Suppressor macrophage (primary cell): ENCODE measurements around the gene DIS3L2.
A peak's percentile ranks its signal among the peaks of the same experiment; 100 is the strongest.

ENCODE experiments used
- DNase-seq, 4 experiments: peaks; one replicate each; pipeline ENCODE4 v3.0.0-alpha.2; 2020 to 2022

Gene DIS3L2

DNA sequence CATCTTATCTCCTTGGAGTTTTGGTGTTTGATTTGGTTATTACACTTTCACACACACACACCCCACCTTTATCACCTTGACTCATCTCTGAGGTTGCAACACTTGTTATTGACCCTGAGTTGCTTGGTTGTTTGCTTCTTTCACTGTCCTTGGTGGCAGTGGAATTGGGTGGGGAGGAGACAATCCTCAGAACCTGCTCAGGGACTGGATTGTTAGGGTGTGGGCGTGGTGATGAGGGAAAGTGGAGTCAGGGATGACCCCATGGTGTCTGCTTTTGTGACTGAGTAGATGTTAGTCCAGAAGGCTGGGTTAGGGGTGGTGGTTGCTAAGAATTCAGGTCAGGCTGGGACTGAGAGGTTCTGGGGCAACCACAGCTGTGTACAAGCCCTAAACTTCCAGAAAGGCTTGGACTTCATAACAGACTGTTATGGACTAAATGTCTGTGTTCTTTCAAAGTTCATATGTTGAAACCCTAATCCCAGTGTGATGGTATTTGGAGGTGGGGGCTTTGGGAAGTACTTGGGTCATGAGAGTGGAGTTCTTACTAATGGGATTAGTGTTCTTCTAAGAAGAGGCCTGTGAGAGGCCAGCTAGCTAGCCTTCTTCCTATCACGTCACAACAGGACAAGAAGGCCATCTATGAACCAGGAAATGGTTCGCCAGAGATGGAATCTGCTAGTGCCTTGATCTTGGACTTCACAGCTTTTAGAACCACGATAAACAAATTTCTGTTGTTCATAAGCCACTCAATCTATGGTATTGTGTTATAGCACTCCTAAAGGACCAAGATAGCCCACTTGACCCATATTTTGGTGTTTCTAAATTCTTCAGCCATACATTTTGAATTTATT lies 3.4 kb upstream of the DIS3L2 start:
- no peak for DNase-seq

DNA sequence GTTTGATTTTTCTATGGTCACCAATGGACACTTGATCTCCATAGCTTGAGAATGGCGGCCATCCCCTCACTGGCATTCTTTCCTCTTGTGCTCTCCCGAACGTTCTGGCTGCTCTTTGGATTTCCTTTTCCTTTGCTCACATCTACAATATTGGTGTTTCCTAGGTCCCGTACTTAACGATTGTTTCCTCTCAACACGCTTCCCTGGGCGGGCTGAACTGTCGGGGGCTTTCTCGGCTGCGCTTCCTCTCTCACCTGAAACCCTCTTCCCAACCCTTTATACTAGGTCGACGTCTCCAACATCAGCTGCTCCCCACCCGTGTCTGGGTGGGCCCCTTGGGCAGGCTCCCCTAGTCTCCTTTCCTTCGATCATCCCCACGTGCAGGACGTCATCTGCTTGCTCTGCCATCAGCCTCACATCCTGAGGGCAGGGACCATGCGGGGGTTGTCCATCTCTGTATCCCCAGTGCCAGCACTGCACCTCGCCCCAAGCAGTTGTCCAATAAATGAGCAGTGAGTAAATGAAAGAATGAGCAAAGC lies 634 bp upstream of the DIS3L2 start:
- no peak for DNase-seq

DNA sequence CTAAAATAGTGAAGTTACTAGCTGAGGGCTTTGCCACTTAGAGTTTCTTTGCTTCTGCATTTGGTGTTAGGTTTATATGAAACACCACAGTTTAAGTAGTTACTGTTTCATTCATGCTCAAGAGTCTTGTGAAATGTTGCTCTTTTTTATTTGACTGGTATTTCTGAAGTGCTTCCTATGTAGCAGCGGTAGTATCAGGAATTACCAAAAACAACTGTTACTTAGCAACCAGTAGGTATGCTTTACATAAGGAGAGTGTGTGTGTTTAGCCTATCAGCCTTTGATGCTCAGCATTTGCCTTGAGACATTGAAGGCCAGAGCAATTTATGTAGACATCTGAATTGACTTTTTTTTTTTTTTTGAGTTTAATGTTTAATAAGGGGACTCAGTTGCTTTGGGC lies 3.6 kb downstream of the DIS3L2 start:
- peak in 2 of 4 experiments; percentile 20 to 31 for DNase-seq

DNA sequence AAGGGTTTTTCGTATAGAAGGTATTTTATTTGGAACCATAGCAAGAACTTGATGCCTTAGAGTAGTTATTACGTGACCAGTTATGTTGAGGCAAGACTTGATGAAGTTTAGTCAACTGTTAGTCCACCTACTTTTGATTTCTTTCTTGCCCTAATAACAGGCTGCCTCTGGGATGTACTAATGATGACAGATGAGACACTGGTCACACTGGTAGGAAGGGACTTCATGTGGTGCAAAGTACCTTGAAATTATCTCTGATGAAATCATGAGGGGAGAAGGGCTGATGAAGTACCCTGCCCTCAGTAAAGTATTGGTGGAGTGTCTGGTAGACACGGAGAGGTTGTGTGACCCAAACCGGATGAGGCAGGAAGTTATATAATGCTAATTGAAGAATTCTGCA lies 5.4 kb downstream of the DIS3L2 start:
- DNase-seq = peak in 2 of 4 experiments; percentile 4 to 23

DNA sequence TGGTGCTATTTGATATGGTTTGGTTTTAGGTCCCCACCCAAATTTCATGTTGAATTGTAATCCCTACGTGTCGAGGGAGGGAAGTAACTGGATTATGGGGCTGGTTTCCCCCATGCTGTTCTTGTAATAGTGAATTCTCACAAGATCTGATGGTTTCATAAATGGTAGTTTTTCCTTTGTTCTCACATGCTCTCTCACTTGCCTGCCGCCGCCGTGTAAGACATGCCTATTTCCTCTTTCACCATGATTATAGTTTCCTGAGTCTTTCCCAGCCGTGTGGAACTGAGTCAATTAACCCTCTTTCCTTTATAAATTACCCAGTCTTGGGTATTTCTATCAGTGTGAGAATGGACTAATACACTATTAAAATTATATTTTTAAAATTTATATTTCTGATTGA lies 7.3 kb downstream of the DIS3L2 start:
- DNase-seq = no peak

DNA sequence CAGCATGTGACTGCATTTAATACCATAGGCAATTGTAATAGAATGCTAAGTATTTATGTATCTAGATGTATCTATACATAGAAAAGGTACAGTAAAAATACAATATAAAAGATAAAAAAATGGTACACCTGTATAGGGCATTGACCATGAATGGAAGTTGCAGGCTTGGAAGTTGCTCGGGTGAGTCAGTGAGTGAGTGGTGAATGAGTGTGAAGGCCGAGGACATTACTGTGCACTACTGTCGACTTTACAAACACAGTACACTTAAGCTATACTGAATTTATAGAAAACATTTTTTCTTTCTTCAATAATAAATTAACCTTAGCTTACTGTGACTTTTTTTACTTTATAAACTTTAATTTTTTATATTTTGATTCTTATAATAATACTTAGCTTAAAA lies 8.9 kb downstream of the DIS3L2 start:
- no peak for DNase-seq

DNA sequence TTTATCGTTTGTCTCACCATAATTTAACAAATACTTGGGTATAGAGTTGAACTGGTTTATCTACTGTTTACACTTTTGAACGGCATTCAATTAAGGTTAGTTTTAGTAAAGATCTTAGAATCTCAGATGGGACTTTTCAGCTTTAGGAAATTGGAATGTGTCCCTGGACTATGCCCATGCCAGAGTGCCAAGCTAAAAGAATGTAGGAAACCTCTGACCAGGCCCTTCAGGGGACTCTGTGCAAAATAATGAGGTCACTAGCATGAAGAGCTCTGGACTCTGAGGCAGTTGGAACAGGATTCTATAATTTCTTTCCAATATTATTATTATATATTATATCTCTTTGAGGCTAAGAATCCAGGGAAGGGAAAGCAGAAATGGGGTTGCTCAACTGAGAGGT lies 13.5 kb downstream of the DIS3L2 start:
- DNase-seq = no peak

DNA sequence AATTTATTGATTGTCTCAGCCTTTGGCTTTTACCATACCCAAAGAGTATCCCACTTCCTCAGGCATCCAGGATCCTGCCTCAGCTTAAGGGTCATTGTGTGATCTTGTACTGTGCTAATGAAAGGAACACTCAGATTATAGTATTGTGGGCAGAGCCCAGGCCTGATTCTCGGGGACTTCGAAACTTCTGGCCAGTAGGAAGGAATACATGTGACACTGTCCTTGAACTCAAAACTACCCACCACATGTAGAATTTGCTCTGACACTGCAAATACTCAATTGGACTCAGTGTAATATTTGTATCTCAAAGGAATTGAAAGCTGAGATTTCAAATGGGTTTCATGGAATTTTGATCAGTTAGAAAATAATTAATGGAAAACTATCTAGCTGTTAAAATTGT lies 15.9 kb downstream of the DIS3L2 start:
- no peak for DNase-seq

DNA sequence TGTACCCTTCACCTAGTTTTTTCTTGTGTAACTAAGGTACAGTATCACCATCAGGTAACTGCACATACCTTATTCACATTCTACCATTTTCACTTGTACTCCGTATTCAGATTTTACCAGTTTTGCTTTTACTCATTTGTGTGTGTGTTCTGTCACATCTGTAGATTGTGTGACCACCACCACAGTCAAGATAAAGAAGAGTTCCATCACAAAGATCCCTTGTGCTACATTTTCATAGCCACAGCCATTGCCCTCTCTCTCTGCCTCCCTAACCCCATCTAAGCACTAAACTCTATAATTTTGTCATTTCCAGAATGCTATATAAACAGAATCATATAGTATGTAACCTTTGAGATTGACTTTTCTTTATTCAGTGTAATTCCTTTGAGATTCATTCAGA lies 23.5 kb downstream of the DIS3L2 start:
- DNase-seq = no peak

DNA sequence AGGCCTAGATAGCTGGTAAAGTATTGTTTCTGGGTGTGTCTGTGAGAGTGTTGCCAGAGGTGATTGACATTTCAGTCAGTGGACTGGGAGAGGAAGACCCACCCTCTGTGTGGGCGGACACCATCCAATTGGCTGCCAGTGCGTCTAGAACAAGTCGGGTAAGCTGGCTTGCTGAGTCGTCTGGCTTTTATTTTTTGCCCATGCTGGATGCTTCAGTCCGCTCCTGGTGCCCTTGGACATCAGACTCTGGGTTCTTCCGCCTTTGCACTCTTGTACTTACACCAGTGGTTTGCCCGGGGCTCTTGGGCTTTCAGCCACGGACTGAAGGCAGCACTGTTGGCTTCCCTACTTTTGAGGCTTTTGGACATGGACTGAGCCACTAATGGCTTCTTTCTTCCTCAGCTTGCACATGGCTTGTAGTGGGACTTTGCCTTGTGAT lies 24.3 kb downstream of the DIS3L2 start:
- no peak for DNase-seq

DNA sequence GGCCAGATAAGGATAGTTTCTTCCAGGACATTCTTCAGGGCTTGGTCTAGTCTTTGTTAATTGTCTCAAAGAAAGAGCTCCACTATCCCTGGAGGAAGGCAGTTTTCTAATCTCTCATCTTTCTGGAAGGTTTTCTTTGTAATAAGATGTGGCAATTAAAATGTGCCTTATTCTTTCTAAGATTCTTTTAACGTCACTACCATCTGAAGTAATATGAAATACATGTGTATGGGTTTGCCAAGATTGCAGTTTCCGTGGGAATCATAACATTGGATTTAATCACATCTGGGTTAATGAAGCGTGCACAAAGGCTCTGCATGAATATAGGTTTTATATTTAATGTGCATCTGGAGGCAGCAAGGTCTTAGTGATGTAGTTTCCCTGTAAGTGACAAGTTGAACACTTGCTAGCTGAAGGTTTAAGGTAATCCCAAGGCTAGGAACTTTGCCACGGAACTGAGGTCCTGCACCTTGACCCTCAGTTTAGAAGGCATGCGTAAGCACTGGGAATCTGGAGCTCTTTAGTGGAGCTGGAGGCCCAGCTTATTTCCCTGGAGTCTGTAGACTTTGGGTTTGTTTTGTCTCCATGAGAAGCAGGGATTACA lies 25.7 kb downstream of the DIS3L2 start:
- DNase-seq = no peak

DNA sequence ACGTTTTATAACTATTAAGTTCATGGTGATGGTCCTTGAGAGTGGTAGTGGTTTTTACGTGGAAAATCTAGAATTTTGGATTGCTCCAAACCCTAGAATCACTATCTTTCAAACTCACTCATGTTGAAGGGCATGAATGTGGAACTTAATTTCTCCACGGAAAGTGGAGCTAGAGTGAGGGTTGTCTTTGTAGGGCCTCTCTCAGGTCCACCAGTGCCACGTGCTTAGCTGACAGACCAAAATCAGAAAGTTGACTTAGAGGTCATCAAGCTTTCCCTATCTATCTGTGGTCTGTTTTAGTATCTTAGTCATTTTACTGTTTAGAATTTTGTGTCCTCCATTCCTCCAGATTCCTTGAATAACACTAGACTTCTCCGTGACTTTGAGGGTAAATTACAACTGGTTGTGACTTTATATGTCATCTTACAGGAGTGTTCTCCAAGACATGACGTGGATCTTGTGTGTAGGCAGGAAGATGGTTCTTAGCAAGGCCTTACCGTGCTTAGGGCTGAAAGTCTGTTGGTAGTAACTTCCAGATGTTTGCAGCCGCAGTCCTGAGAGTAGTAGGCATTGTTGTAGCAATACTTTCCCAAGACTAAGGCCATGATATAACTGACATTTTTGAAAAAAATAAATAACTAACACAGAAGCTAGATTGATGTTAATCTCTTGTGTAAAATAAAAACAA lies 26.8 kb downstream of the DIS3L2 start:
- no peak for DNase-seq

DNA sequence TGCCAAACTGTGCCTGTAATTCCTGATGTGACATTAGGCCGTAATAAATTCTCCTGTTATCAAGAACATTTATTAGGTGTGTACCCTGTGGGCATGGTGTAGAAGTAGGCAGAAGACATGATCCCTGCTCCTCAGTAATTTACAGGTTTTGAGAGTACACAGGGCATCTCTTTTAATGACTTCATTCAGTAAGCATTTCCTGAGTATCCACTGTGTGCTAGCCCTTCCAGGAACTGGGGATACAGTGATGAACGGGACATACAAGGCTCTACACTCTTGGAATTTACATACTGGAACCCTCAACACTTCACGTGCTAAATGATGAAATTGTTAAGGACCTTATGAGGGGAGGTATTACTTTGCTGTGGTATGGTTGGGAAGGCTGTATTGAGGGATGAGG lies 30.2 kb downstream of the DIS3L2 start:
- DNase-seq = no peak

DNA sequence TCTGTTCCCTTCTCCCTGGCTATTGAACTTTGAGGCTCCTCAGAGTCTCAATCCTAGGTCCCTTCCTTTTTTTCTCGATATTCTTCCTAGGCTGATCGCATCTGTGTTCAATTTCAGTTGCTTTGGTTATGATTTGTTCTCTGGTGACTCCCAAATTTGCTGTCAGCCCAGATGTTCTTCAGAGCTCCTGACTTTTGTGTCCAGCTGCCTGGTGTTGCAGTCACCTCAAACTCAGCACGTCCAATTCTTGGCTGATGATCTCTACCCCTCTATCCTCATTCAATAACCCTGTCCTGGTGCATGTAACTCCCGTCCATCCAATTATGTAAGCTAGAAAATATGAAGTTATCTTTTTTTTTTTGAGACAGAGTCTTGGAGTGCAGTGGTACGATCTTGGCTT lies 31.4 kb downstream of the DIS3L2 start:
- DNase-seq = no peak

DNA sequence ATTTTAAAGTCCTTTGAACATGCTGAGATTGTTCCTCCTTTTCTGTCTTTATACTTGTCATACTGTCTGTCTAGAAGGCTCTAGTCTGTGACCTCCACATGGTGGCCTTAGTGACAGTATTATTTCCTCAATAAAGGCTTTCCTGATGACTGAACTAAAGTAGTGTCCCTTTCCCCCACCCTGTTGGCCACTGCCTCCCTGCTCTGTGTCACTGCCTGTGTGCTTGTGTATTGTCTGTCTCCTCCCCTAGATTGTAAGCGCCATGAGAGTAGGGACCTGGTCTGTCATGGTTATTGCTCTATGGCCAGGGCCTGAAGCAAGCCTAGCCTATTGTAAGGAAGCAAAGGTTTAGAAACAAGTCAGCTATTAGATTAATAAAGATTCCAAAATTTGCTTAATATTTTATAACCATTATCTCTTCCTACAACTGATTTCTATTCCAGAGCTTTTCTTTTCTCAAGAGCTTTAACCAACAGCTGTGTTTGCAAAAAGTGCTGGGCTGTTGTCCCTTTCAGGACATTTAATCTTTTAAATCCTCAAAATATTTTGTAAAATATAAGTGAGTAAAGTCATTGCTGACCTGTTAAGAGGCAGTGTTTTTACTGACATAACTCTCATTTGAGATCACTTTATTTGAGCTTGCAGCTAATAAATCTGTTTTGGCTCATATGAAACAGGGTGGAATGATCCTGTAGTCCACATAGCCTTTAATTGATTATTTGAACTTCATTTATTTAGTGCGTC lies 35.5 kb downstream of the DIS3L2 start:
- peak in 3 of 4 experiments; percentile 6 to 16 (median 13) for DNase-seq

DNA sequence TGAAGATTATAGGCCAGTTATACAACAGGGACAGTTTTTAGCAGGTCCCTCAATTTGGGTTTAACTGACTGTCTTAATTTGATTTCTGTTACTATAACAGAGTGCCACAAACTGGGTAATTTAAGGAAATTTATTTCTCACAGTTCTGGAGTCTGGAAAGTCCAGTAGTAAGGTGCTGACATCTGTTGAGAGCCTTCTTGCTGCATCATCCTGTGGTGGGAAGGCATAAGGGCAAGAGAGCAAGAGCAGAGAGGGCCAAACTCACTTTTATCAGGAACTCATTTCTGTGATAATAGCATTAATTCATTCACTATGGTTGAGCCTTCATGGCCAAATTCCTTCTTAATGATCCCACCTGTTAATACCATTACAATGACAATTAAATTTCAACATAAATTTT lies 36.5 kb downstream of the DIS3L2 start:
- DNase-seq = no peak

DNA sequence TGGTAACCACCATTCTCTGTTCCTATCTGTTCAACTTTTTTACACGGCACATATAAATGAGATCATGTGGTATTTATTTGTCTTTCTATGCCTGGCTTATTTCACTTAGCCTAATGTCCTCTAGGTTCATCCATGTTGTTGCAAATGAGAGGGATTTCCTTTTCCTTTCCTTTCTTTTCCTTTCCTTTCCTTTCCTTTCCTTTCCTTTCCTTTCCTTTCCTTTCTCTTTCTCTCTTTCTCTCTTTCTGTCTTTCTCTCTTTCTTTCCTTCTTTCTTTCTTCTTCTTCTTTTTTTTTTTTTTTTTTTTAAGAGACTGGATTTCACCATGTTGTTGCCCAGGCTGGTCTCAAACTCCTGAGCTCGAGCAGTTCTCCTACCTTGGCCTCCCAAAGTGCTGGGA lies 38.9 kb downstream of the DIS3L2 start:
- no peak for DNase-seq

DNA sequence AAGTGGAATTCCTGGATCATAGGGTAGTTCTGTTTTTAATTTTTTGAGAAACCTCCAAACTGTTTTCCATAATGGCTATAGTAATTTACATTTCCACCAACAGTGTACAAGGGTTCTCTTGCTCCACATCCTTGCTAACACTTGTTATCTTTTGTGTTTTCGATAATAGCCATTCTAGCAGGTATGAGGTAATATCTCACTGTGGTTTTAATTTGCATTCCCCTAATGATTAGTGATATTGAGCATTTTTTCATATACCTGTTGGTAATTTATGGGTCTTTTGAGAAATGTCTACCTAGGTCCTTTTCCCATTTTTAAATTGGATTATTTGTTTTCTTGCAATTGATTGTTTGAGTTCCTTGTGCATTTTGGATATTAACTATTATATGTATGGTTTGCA lies 39.6 kb downstream of the DIS3L2 start:
- no peak for DNase-seq

DNA sequence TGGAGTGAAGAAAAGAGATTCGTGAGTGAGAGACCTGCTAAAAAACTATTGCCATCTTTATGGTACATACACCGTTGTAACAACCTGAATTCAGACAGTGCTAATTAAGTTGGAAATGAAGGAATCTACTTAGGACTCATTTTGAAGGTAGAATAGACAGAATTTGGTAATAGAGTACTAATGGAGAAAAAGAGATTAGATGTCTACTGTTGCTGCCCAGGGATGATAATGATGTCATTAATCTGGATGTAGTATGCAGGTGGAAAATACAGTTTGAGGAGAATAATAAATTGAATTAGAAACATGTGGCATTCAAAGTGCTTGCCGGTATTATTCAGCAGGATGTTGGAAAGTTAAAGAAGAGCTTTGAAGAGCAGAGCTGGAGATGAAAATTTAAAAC lies 44.7 kb downstream of the DIS3L2 start:
- no peak for DNase-seq

DNA sequence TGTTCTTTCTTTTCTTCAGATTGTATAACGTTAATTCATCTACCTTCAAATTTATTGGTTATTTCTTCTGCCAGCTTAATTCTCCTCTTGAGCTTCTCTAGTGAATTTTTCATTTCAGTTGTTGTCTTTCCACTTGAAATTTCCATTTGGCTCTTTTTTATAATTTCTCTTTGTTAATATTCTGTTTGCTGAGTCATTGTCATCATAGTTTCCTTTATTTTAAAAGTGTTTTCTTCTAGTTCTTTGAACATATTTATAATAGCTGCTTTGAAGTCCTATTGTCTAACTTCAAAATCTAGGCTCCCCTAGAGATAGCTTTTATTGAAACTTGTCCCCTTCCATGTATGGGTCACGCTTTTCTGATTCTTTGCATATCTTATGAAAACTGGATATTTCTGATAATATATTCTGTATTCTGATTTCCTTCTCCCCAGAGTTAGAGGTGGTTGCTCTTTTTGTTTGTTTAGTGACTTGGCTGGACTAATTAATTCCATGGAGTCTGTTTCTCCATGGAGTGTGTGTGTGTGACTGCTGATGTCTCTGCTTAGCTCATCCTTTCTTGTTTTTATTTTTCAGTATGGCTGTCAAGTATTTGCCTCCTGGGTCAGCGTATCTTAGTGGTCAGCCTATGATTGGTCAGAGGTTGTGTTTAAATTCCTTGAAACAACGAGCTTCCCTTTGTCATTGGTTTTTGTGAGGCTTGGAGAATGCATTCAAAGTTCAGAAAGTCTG lies 47.6 kb downstream of the DIS3L2 start:
- DNase-seq = no peak

DNA sequence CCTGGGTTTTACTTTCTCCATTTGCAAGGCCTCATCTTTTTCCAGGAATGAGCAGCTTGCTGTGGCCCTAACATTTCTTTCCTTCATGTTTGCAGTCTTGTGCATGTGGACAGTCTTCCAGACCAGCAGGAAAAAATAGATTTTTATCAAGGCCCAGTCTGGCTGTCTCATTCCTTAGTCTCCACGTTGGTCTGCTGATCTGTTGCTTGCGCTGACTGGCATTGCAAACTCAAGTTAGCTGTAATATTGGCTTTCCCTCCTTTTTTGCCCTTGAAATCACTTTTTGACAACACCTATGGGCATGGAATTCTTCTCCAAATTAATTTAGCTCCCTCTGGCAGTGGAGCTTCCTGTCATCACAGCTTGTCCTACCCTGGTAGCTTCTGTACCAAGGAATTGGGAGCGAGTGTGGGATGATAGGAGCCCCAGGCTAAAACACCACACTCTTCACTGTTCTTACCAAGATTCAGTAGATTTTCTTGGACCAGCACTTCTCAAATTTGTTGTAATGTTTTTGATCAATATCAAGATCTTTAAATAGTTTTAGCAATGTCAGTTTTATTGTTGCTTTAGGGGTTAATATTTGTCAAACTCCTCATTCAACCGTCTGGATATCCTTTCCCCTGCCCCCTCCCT lies 48.2 kb downstream of the DIS3L2 start:
- DNase-seq = no peak
